Measurements from ENCODE around the gene KCTD20. TPM values are rescaled to one million over a fixed set of nuclear protein-coding genes. Genes with fewer than 3 reads are reported as not detected.
"Not testable (repeated sequence)": the region's sequence is repeated elsewhere in the genome, so short reads cannot be mapped to it uniquely, and the experiment has no call there.

Gene KCTD20
- total and polyA plus RNA-seq, 2 donors from 2014 or later = 11.5 to 35.6 TPM

DNA sequence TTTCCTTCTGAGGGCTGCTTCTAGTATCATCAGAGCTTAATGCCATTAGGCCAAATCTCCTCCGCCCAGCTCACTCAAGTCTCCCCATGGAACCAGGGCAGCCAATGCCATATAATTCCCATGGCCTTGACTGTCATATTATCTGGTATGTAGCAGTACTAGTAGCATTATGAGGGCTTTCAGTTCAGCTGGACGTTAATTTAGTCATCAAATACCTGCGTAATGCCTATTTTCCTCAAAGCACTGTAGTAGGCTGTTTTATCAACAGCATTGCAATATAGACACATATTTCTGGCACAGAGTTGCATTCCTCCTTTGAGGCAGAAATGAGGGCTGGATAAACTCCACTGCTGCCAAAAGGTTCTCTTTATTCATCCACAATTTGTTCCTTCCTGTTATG is 1.7 kb downstream of the KCTD20 start:
- no peak for FAIRE-seq
- intact Hi-C loops (cut with DNase I) = no loop called here
- H3K4me3 ChIP-seq (ENCODE audit: low read length in 3 of 3) = peak overlapping the region; percentile 83 to 96 (median 92)
- H3K9ac ChIP-seq (ENCODE audit: low read length in 3 of 3) = peak overlapping the region in 1 of 3 donors; percentile 89
- peaks cover 0 to 16% (median 10%) of the 10 kb centered on the region in 3 donors for H3K4me1 ChIP-seq (ENCODE audit: control insufficient read depth in 2 of 3, insufficient read depth in 2 of 3, low read depth in 1 of 3, low read length in 3 of 3)
- H3K27ac ChIP-seq (ENCODE audit: low read depth in 2 of 2, low read length in 2 of 2) = peak overlapping the region; percentile 60 to 97
- no peaks in the 10 kb centered on the region for H3K9me3 ChIP-seq (ENCODE audit: control insufficient read depth in 2 of 3, insufficient read depth in 1 of 3, low read length in 3 of 3)
- DNase-seq = no peak
- TF ChIP-seq, protein P1, sequence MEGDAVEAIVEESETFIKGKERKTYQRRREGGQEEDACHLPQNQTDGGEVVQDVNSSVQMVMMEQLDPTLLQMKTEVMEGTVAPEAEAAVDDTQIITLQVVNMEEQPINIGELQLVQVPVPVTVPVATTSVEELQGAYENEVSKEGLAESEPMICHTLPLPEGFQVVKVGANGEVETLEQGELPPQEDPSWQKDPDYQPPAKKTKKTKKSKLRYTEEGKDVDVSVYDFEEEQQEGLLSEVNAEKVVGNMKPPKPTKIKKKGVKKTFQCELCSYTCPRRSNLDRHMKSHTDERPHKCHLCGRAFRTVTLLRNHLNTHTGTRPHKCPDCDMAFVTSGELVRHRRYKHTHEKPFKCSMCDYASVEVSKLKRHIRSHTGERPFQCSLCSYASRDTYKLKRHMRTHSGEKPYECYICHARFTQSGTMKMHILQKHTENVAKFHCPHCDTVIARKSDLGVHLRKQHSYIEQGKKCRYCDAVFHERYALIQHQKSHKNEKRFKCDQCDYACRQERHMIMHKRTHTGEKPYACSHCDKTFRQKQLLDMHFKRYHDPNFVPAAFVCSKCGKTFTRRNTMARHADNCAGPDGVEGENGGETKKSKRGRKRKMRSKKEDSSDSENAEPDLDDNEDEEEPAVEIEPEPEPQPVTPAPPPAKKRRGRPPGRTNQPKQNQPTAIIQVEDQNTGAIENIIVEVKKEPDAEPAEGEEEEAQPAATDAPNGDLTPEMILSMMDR (IDR thresholded peaks at IDR 0.05; ENCODE audit: borderline replicate concordance, extremely low read depth, insufficient read depth) = no peak
- H3K27me3 ChIP-seq (ENCODE audit: control insufficient read depth, insufficient read depth, low read length) = no peaks in the 10 kb centered on the region
- H3K36me3 ChIP-seq (ENCODE audit: control insufficient read depth in 2 of 3, insufficient read depth in 3 of 3, low read length in 3 of 3) = no peaks in the 10 kb centered on the region

DNA sequence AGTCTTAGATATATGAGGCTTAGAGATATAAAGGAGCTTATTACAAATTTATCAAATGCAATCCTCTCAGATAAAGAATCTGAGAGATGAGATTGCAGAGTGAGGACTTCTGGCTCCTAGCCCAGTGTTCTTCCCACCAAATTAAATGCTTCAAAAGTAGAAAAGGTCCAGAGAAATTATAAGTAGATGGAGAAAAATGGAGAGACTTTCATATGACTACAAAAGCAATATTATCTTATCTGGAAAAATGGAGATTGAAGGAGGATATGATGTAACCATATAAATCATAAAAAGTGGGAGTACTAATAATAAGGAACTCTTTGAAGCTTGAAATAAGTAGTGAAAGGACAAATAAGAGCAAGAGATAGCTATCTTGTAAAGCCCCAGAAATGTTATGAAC is 2.8 kb downstream of the KCTD20 start:
- peaks cover 0 to 16% (median 10%) of the 10 kb centered on the region in 3 donors for H3K4me1 ChIP-seq (ENCODE audit: control insufficient read depth in 2 of 3, insufficient read depth in 2 of 3, low read depth in 1 of 3, low read length in 3 of 3)
- no peaks in the 10 kb centered on the region for H3K36me3 ChIP-seq (ENCODE audit: control insufficient read depth in 2 of 3, insufficient read depth in 3 of 3, low read length in 3 of 3)
- no peak overlapping the region for H3K9ac ChIP-seq (ENCODE audit: low read length in 3 of 3)
- intact Hi-C loops (cut with DNase I) = no loop called here
- no peak overlapping the region for H3K27ac ChIP-seq (ENCODE audit: low read depth in 2 of 2, low read length in 2 of 2)
- no peak overlapping the region for H3K4me3 ChIP-seq (ENCODE audit: low read length in 3 of 3)
- DNase-seq (no peak), FAIRE-seq (no peak)
- TF ChIP-seq, protein P1 (IDR thresholded peaks at IDR 0.05; ENCODE audit: borderline replicate concordance, extremely low read depth, insufficient read depth) = no peak
- no peaks in the 10 kb centered on the region for H3K27me3 ChIP-seq (ENCODE audit: control insufficient read depth, insufficient read depth, low read length)
- no peaks in the 10 kb centered on the region for H3K9me3 ChIP-seq (ENCODE audit: control insufficient read depth in 2 of 3, insufficient read depth in 1 of 3, low read length in 3 of 3)

DNA sequence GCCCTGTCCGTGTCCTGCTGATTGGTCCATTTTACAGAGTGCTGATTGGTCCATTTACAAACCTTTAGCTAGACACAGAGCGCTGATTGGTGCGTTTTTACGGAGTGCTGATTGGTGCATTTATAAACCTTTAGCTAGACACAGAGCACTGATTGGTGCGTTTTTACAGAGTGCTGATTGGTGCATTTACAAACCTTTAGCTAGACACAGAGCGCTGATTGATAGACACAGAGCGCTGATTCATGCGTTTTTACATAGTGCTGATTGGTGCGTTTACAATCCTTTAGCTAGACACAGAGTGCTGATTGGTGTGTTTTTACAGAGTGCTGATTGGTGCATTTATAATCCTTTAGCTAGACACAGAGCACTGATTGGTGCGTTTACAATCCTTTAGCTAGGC is 6.4 kb downstream of the KCTD20 start:
- H3K27me3 ChIP-seq (ENCODE audit: control insufficient read depth, insufficient read depth, low read length); H3K9me3 ChIP-seq (ENCODE audit: control insufficient read depth in 2 of 3, insufficient read depth in 1 of 3, low read length in 3 of 3); DNase-seq; H3K9ac ChIP-seq (ENCODE audit: low read length in 3 of 3); FAIRE-seq; H3K36me3 ChIP-seq (ENCODE audit: control insufficient read depth in 2 of 3, insufficient read depth in 3 of 3, low read length in 3 of 3); H3K4me3 ChIP-seq (ENCODE audit: low read length in 3 of 3); H3K27ac ChIP-seq (ENCODE audit: low read depth in 2 of 2, low read length in 2 of 2); intact Hi-C loops (cut with DNase I); H3K4me1 ChIP-seq (ENCODE audit: control insufficient read depth in 2 of 3, insufficient read depth in 2 of 3, low read depth in 1 of 3, low read length in 3 of 3): not testable (repeated sequence)

DNA sequence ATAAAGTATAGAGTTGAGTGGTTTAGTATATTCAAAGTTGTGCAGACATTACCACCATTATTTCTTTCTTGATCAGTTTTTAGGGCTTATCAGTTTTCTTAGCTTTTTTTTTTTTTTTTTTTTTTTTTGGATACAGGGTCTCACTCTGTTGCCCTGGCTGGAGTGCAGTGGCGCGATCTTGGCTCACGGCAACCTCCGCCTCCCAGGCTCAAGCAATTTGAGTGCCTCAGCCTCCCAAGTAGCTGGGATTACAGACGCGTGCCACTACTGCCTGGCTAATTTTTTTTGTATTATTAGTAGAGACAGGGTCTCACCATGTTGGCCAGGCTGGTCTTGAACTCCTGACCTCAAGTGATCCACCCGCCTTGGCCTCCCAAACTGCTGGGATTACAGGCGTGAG is 10.1 kb downstream of the KCTD20 start:
- FAIRE-seq; H3K9me3 ChIP-seq (ENCODE audit: control insufficient read depth in 2 of 3, insufficient read depth in 1 of 3, low read length in 3 of 3); DNase-seq; H3K9ac ChIP-seq (ENCODE audit: low read length in 3 of 3); intact Hi-C loops (cut with DNase I); H3K4me1 ChIP-seq (ENCODE audit: control insufficient read depth in 2 of 3, insufficient read depth in 2 of 3, low read depth in 1 of 3, low read length in 3 of 3); H3K27me3 ChIP-seq (ENCODE audit: control insufficient read depth, insufficient read depth, low read length); H3K27ac ChIP-seq (ENCODE audit: low read depth in 2 of 2, low read length in 2 of 2); H3K36me3 ChIP-seq (ENCODE audit: control insufficient read depth in 2 of 3, insufficient read depth in 3 of 3, low read length in 3 of 3); H3K4me3 ChIP-seq (ENCODE audit: low read length in 3 of 3): not testable (repeated sequence)

All from kidney (tissue), 14 donors.